B cell (primary cell): Measurements from ENCODE around the gene SLC22A17. TPM values are rescaled to one million over a fixed set of nuclear protein-coding genes. Genes with fewer than 3 reads are reported as not detected.
"Not testable (repeated sequence)": the region's sequence is repeated elsewhere in the genome, so short reads cannot be mapped to it uniquely, and the experiment has no call there.

Source experiments
- ATAC-seq: fragments of 200-7000 bp; cut with Tn5 transposase; one replicate; pipeline ENCODE4 v1.10.0; 2021; ENCODE audit warnings: low read depth, mild to moderate bottlenecking, moderate number of reproducible peaks, moderate library complexity
- CTCF ChIA-PET: fragments of 350-600 bp; sonication (Branson Sonifier 250); formaldehyde crosslinking; loops from one replicate; lab custom pipeline; 2021; ENCODE audit warnings: antibody characterized with exemption, inconsistent platforms; lab: Charles Lee
- POLR2A ChIA-PET: fragments of 350-600 bp; sonication (Branson Sonifier 250); formaldehyde crosslinking; loops from one replicate; lab custom pipeline; 2021; ENCODE audit warnings: antibody characterized with exemption; lab: Charles Lee
- DNase-seq: peaks from one replicate; pipeline ENCODE4 v3.0.0; 2013
- H2AFZ ChIP-seq: 2 replicates; pipeline ENCODE4 v1.6.1; 2012; ENCODE audit warnings: mild to moderate bottlenecking, low read depth, low read length; ENCODE audit not compliant: insufficient read depth, poor library complexity, severe bottlenecking
- H3K27ac ChIP-seq, 2 donors: 1 replicate in 1 of 2; 2 replicates in 1 of 2; pipeline ENCODE4 v1.5.1; 2012 to 2013; ENCODE audit warnings: low read length in 2 of 2, mild to moderate bottlenecking in 2 of 2, moderate library complexity in 1 of 2
- H3K27me3 ChIP-seq, 4 experiments: fragments of 200-600 bp in 1 of 4; sonication (generic) in 1 of 4; replicated peaks in 1 of 4; 1 replicate in 2 of 4; 2 replicates in 2 of 4; pipeline versions ENCODE4 v1.6.1 to v1.7.0; 2013 to 2016; ENCODE audit warnings: low read length in 3 of 4, mild to moderate bottlenecking in 2 of 4, mixed read lengths in 1 of 4, moderate library complexity in 1 of 4; ENCODE audit not compliant: insufficient read depth in 4 of 4, control insufficient read depth in 3 of 4; ENCODE audit errors: control extremely low read depth in 1 of 4
- H3K36me3 ChIP-seq, 2 experiments: replicated peaks in 1 of 2; 1 replicate in 1 of 2; 2 replicates in 1 of 2; pipeline versions ENCODE4 v1.6.1 to v1.7.1; 2013; ENCODE audit warnings: low read length in 1 of 2; ENCODE audit not compliant: insufficient read depth in 2 of 2, control insufficient read depth in 1 of 2; ENCODE audit errors: control extremely low read depth in 1 of 2, extremely low read depth in 1 of 2
- H3K4me1 ChIP-seq, 2 donors: fragments of 200-600 bp in 1 of 2; sonication (generic) in 1 of 2; 1 replicate in 1 of 2; 2 replicates in 1 of 2; pipeline versions ENCODE4 v1.5.1 to v1.6.1; 2013 to 2017; ENCODE audit warnings: low read length in 2 of 2; ENCODE audit not compliant: control insufficient read depth in 2 of 2, insufficient read depth in 2 of 2
- H3K4me2 ChIP-seq: replicated peaks from 2 replicates; pipeline ENCODE3; 2012; ENCODE audit warnings: mild to moderate bottlenecking, low read depth, low read length; ENCODE audit not compliant: poor library complexity, severe bottlenecking
- H3K4me3 ChIP-seq, 5 experiments: fragments of 200-600 bp in 1 of 5; sonication (generic) in 1 of 5; 1 replicate in 3 of 5; 2 replicates in 2 of 5; pipeline versions ENCODE4 v1.5.1 to v1.7.0; 2011 to 2016; ENCODE audit warnings: low read length in 4 of 5, mild to moderate bottlenecking in 4 of 5, low read depth in 2 of 5, control low read depth in 1 of 5, moderate library complexity in 1 of 5; ENCODE audit not compliant: insufficient read depth in 1 of 5; ENCODE audit errors: control extremely low read depth in 1 of 5, extremely low read depth in 1 of 5
- H3K79me2 ChIP-seq: fragments of 200-600 bp; sonication (generic); one replicate; pipeline ENCODE4 v1.6.0; 2016; ENCODE audit warnings: low read length; ENCODE audit not compliant: control insufficient read depth, insufficient read depth
- H3K9ac ChIP-seq: fragments of 200-600 bp; sonication (generic); 2 replicates; pipeline ENCODE4 v1.6.1; 2017; ENCODE audit warnings: mild to moderate bottlenecking, low read length, moderate library complexity
- H3K9me3 ChIP-seq, 3 donors: one replicate each; pipeline versions ENCODE4 v1.6.1 to v1.7.1; 2013; ENCODE audit warnings: low read length in 2 of 3; ENCODE audit not compliant: control insufficient read depth in 2 of 3, insufficient read depth in 1 of 3; ENCODE audit errors: control extremely low read depth in 1 of 3
- H4K20me1 ChIP-seq: 2 replicates; pipeline ENCODE4 v1.6.0; 2012; ENCODE audit warnings: mild to moderate bottlenecking, low read length; ENCODE audit not compliant: insufficient read depth, control insufficient read depth, poor library complexity, severe bottlenecking
- H3K27ac Mint-ChIP-seq: one replicate; pipeline ENCODE4 v1.8.0; 2021; ENCODE audit warnings: mixed read lengths
- H3K27me3 Mint-ChIP-seq: one replicate; pipeline ENCODE4 v1.8.0; 2021; ENCODE audit warnings: mixed read lengths
- H3K4me1 Mint-ChIP-seq: one replicate; pipeline ENCODE4 v1.8.0; 2021; ENCODE audit warnings: mixed read lengths
- H3K4me3 Mint-ChIP-seq: one replicate; pipeline ENCODE4 v1.8.0; 2021; ENCODE audit warnings: mixed read lengths
- H3K9me3 Mint-ChIP-seq: one replicate; pipeline ENCODE4 v1.8.0; 2022; ENCODE audit warnings: mixed read lengths; ENCODE audit not compliant: insufficient read depth
- EZH2 ChIP-seq: IDR thresholded peaks from 2 replicates; pipeline ENCODE4 v1.6.1; 2012; ENCODE audit warnings: borderline replicate concordance, low read depth, mild to moderate bottlenecking, moderate library complexity, low read length; ENCODE audit not compliant: insufficient read depth, poor library complexity, severe bottlenecking
- WGBS: methylation state at CpG from one replicate; pipeline ENCODE4 v1.1.5; 2013; ENCODE audit warnings: missing lambda C conversion rate; ENCODE audit not compliant: insufficient coverage; 5-methylcytosine and 5-hydroxymethylcytosine counted together
- intact Hi-C: fragments of 100-400 bp; cut with micrococcal nuclease; formaldehyde crosslinking; loops from one replicate; pipeline ENCODE4 v1.10.0; 2022
- polyA plus RNA-seq: library from polyadenylated mRNA; depleted of rRNA; stranded (reverse); fragments of >200 nt; gene quantifications from 2 replicates; pipeline ENCODE4 v1.2.3, GENCODE V29; 2012
- total RNA-seq, 2 donors: library from RNA; stranded (reverse); fragments of 120-200 nt in 1 of 2; gene quantifications; 1 replicate in 1 of 2; 2 replicates in 1 of 2; pipeline versions ENCODE4 v1.2.3 to v1.2.4, GENCODE V29; 2013 to 2022
- TF ChIP-seq, protein P1 (sequence below): fragments of 200-600 bp; IDR thresholded peaks from one replicate; pipeline ENCODE4 v1.8.0; 2022; ENCODE audit warnings: antibody characterized with exemption, mild to moderate bottlenecking

SLC22A17 gene
- total and polyA plus RNA-seq, 2 donors (not counting 1 experiment from before 2014, with no cell fraction given), result 0.89 to 0.92 TPM

DNA sequence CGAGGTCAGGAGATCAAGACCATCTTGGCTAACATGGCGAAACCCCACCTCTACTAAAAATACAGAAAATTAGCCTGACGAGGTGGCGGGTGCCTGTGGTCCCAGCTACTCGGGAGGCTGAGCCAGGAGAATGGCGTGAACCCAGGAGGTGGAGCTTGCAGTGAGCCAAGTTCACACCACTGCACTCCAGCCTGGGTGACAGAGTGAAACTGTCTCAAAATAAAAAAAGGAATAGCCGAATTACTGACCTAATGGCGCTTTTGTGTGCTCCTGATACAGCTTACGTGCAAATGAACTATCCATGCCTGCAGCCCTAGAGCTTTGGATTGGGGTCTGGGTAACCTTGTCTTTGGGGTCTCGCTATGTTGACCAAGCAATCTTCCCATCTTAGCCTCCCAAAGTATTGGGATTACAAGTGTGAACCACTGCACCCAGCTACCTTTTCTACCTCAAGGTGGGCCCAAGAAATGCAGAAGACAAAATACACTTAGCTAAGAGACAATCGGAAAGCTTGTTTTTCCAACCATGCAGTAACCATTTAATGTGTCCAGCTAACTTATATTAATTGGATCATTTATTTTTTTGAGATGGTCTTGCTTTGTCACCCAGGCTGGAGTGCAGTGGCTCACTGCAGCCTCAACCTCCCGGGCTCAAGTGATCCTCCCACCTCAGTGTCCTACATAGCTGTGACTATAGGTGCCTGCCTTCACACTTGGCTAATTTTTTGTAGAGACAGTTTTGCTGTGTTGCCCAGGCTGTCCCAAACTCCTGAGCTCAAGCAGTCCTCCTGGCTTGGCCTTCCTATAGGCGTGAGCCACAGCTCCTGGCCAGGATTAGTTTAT lies 26.0 kb downstream of the SLC22A17 start:
- Mint-ChIP-seq H3K4me1 (peaks cover 20% of the 10 kb centered on the region), H3K9me3 (no peaks in the 10 kb centered on the region), H3K27me3 (peaks cover 3% of the 10 kb centered on the region), H3K4me3 (no peak overlapping the region), H3K27ac (no peak overlapping the region)
- peaks cover 13% of the 10 kb centered on the region for H4K20me1 ChIP-seq
- H3K27me3 ChIP-seq, result no peaks in the 10 kb centered on the region
- no peaks in the 10 kb centered on the region for H3K9me3 ChIP-seq
- no peak for TF ChIP-seq EZH2
- TF ChIP-seq, protein P1, sequence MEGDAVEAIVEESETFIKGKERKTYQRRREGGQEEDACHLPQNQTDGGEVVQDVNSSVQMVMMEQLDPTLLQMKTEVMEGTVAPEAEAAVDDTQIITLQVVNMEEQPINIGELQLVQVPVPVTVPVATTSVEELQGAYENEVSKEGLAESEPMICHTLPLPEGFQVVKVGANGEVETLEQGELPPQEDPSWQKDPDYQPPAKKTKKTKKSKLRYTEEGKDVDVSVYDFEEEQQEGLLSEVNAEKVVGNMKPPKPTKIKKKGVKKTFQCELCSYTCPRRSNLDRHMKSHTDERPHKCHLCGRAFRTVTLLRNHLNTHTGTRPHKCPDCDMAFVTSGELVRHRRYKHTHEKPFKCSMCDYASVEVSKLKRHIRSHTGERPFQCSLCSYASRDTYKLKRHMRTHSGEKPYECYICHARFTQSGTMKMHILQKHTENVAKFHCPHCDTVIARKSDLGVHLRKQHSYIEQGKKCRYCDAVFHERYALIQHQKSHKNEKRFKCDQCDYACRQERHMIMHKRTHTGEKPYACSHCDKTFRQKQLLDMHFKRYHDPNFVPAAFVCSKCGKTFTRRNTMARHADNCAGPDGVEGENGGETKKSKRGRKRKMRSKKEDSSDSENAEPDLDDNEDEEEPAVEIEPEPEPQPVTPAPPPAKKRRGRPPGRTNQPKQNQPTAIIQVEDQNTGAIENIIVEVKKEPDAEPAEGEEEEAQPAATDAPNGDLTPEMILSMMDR, result no peak
- no peak overlapping the region for H3K4me3 ChIP-seq
- no peak overlapping the region for H3K27ac ChIP-seq
- intact Hi-C loops, result no loop called here
- ChIA-PET POLR2A (no interaction called here), CTCF (interaction anchor here (0.6 to 4.0 kb wide), 21 partner anchors 8 to 1030 kb away, joined by 3 to 24 read pairs (median 4); partner anchors contain the start of genes AP1G2 and PPP1R3E)
- H3K4me1 ChIP-seq, result peaks cover 12 to 15% of the 10 kb centered on the region in 2 donors
- peaks cover 7 to 32% of the 10 kb centered on the region in 2 experiments for H3K36me3 ChIP-seq
- 87% methylated on average over 9 of the region's 13 CpGs for WGBS
- DNase-seq (no peak), ATAC-seq (no peak)
- H3K4me2 ChIP-seq, result no peak overlapping the region
- peaks cover 15% of the 10 kb centered on the region for H3K79me2 ChIP-seq
- no peak overlapping the region for H3K9ac ChIP-seq
- H2AFZ ChIP-seq, result no peak overlapping the region

DNA sequence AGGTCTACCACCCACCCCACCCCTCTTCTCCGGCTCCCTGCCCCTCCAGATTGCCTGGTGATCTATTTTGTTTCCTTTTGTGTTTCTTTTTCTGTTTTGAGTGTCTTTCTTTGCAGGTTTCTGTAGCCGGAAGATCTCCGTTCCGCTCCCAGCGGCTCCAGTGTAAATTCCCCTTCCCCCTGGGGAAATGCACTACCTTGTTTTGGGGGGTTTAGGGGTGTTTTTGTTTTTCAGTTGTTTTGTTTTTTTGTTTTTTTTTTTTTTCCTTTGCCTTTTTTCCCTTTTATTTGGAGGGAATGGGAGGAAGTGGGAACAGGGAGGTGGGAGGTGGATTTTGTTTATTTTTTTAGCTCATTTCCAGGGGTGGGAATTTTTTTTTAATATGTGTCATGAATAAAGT lies 26.9 kb downstream of the SLC22A17 start:
- no CpG with 5 or more reads among the region's 5 CpGs for WGBS
- H3K9me3 ChIP-seq, DNase-seq, H3K4me3 ChIP-seq, H2AFZ ChIP-seq, H3K4me3 Mint-ChIP-seq, H3K27me3 ChIP-seq, H3K27ac Mint-ChIP-seq, intact Hi-C loops, H3K27me3 Mint-ChIP-seq, ATAC-seq, H3K9ac ChIP-seq, POLR2A ChIA-PET, H3K4me2 ChIP-seq, H3K27ac ChIP-seq, H3K9me3 Mint-ChIP-seq: not testable (repeated sequence)
- Histone ChIP-seq H4K20me1 (peaks cover 13% of the 10 kb centered on the region), H3K36me3 (peaks cover 7 to 32% of the 10 kb centered on the region in 2 experiments), H3K79me2 (peaks cover 15% of the 10 kb centered on the region), H3K4me1 (peaks cover 12 to 15% of the 10 kb centered on the region in 2 donors)
- CTCF ChIA-PET, result interaction anchor here (0.6 to 4.0 kb wide), 10 partner anchors 10 to 1031 kb away, joined by 3 to 24 read pairs (median 3); partner anchors contain the start of gene PPP1R3E
- peaks cover 24% of the 10 kb centered on the region for H3K4me1 Mint-ChIP-seq
